Neural cell (in vitro differentiated cells): Measurements from ENCODE around the gene MXRA7. TPM values are rescaled to one million over a fixed set of nuclear protein-coding genes. Genes with fewer than 3 reads are reported as not detected.
"Not testable (repeated sequence)": the region's sequence is repeated elsewhere in the genome, so short reads cannot be mapped to it uniquely, and the experiment has no call there.

Experiments used
- H2AFZ ChIP-seq: fragments of 200-600, 300-800 bp; sonication (generic), shearing (Covaris generic); 2 replicates; pipeline ENCODE4 v1.6.0; 2014; ENCODE audit warnings: low read depth, mild to moderate bottlenecking, antibody characterized with exemption, low read length, moderate library complexity
- H3F3A ChIP-seq: fragments of 200-600 bp; shearing (Covaris generic); 2 replicates; pipeline ENCODE4 v1.6.1; 2016; ENCODE audit warnings: mild to moderate bottlenecking, moderate library complexity, mixed read lengths, antibody characterized with exemption, low read length; ENCODE audit not compliant: insufficient read depth, poor library complexity, severe bottlenecking
- H3K27ac ChIP-seq: fragments of 200-600, 300-800 bp; sonication (generic), shearing (Covaris generic); 2 replicates; pipeline ENCODE4 v1.5.1; 2014; ENCODE audit warnings: mild to moderate bottlenecking, low read length, moderate library complexity
- H3K27me3 ChIP-seq: fragments of 300-800, 200-600 bp; sonication (generic), shearing (Covaris generic); 2 replicates; pipeline ENCODE4 v1.6.0; 2014; ENCODE audit warnings: mild to moderate bottlenecking, low read depth, low read length, moderate library complexity; ENCODE audit not compliant: insufficient read depth
- H3K36me3 ChIP-seq: fragments of 300-800, 200-600 bp; sonication (generic), shearing (Covaris generic); 2 replicates; pipeline ENCODE4 v1.5.1; 2014; ENCODE audit warnings: mild to moderate bottlenecking, antibody characterized with exemption, low read length, moderate library complexity; ENCODE audit not compliant: insufficient read depth
- H3K4me2 ChIP-seq: fragments of 300-800, 200-600 bp; sonication (generic), shearing (Covaris generic); 2 replicates; pipeline ENCODE4 v1.6.0; 2014; ENCODE audit warnings: mild to moderate bottlenecking, low read length
- H3K4me3 ChIP-seq: fragments of 300-800, 200-600 bp; sonication (generic), shearing (Covaris generic); 2 replicates; pipeline ENCODE4 v1.5.1; 2014; ENCODE audit warnings: mild to moderate bottlenecking, low read length, moderate library complexity
- H3K79me2 ChIP-seq: fragments of 200-600 bp; shearing (Covaris generic); replicated peaks from 2 replicates; pipeline ENCODE4 v1.6.0; 2014; ENCODE audit warnings: mild to moderate bottlenecking, low read length, moderate library complexity; ENCODE audit not compliant: insufficient read depth
- H3K9ac ChIP-seq: fragments of 300-800, 200-600 bp; sonication (generic), shearing (Covaris generic); 2 replicates; pipeline ENCODE4 v1.6.1; 2016; ENCODE audit warnings: mild to moderate bottlenecking, low read length, mixed read lengths
- H3K9me2 ChIP-seq: fragments of 200-600 bp; shearing (Covaris generic); 2 replicates; pipeline ENCODE4 v1.6.1; 2016; ENCODE audit warnings: mild to moderate bottlenecking, low read length, mixed read lengths; ENCODE audit not compliant: insufficient read depth
- H3K9me3 ChIP-seq: fragments of 200-600, 300-800 bp; sonication (generic), shearing (Covaris generic); 2 replicates; pipeline ENCODE4 v1.6.1; 2016; ENCODE audit warnings: mild to moderate bottlenecking, mixed run types, low read length, moderate library complexity, mixed read lengths
- H4K20me1 ChIP-seq: fragments of 200-600 bp; shearing (Covaris generic); 2 replicates; pipeline ENCODE4 v1.6.1; 2016; ENCODE audit warnings: mild to moderate bottlenecking, mixed run types; ENCODE audit not compliant: insufficient read depth
- EP300 ChIP-seq: fragments of 450-650 bp; conservative IDR thresholded peaks from 2 replicates; pipeline ENCODE4 v1.6.1; 2014; ENCODE audit warnings: antibody characterized with exemption, mild to moderate bottlenecking, moderate library complexity; ENCODE audit not compliant: poor library complexity, severe bottlenecking
- EZH2 ChIP-seq: fragments of 200-600, 300-800 bp; shearing (Covaris generic), sonication (generic); IDR thresholded peaks from 2 replicates; pipeline ENCODE4 v1.6.1; 2014; ENCODE audit warnings: antibody characterized with exemption, low read length, borderline replicate concordance, mild to moderate bottlenecking; ENCODE audit not compliant: insufficient read depth, poor library complexity, severe bottlenecking
- MXI1 ChIP-seq: fragments of 450-650 bp; conservative IDR thresholded peaks from 2 replicates; pipeline ENCODE4 v1.6.1; 2014; ENCODE audit warnings: antibody characterized with exemption, mild to moderate bottlenecking; ENCODE audit not compliant: poor library complexity, severe bottlenecking
- POLR2AphosphoS5 ChIP-seq: IDR thresholded peaks from 2 replicates; pipeline ENCODE4 v1.6.1; 2012
- RAD21 ChIP-seq: fragments of 450-650 bp; conservative IDR thresholded peaks from 2 replicates; pipeline ENCODE4 v1.6.1; 2014; ENCODE audit warnings: antibody characterized with exemption, mild to moderate bottlenecking, moderate library complexity
- SMC3 ChIP-seq: fragments of 450-650 bp; conservative IDR thresholded peaks from 2 replicates; pipeline ENCODE4 v1.6.1; 2014; ENCODE audit warnings: antibody characterized with exemption, mild to moderate bottlenecking, moderate library complexity; ENCODE audit not compliant: poor library complexity
- TAF1 ChIP-seq: IDR thresholded peaks from 2 replicates; pipeline ENCODE4 v1.6.1; 2012; ENCODE audit warnings: low read depth
- polyA plus RNA-seq: library from polyadenylated mRNA; depleted of rRNA; stranded (reverse); fragments of >200 nt; gene quantifications from 2 replicates; pipeline ENCODE4 v1.2.3, GENCODE V29; 2014
- TF ChIP-seq, protein P1 (sequence below): fragments of 450-650 bp; IDR thresholded peaks from 2 replicates; pipeline ENCODE4 v1.5.1; 2014; ENCODE audit warnings: antibody characterized with exemption, mild to moderate bottlenecking, moderate library complexity; ENCODE audit not compliant: poor library complexity, severe bottlenecking
- TF ChIP-seq, protein P2 (sequence below): IDR thresholded peaks from 2 replicates; pipeline ENCODE4 v1.6.1; 2012; ENCODE audit warnings: borderline replicate concordance

The MXRA7 gene
- polyA plus RNA-seq, 1 donor from 2014 or later, result 143 TPM

- no peak overlapping the region for H3K4me3 ChIP-seq
- no peaks in the 10 kb centered on the region for H3K79me2 ChIP-seq
- no peaks in the 10 kb centered on the region for H3K27me3 ChIP-seq
- no peaks in the 10 kb centered on the region for H4K20me1 ChIP-seq
- TF ChIP-seq POLR2AphosphoS5, result no peak
- TF ChIP-seq, protein P1, sequence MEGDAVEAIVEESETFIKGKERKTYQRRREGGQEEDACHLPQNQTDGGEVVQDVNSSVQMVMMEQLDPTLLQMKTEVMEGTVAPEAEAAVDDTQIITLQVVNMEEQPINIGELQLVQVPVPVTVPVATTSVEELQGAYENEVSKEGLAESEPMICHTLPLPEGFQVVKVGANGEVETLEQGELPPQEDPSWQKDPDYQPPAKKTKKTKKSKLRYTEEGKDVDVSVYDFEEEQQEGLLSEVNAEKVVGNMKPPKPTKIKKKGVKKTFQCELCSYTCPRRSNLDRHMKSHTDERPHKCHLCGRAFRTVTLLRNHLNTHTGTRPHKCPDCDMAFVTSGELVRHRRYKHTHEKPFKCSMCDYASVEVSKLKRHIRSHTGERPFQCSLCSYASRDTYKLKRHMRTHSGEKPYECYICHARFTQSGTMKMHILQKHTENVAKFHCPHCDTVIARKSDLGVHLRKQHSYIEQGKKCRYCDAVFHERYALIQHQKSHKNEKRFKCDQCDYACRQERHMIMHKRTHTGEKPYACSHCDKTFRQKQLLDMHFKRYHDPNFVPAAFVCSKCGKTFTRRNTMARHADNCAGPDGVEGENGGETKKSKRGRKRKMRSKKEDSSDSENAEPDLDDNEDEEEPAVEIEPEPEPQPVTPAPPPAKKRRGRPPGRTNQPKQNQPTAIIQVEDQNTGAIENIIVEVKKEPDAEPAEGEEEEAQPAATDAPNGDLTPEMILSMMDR, result no peak
- no peak for TF ChIP-seq EZH2
- TF ChIP-seq SMC3, result no peak
- no peak for TF ChIP-seq TAF1
- TF ChIP-seq MXI1, result no peak
- TF ChIP-seq, protein P2, sequence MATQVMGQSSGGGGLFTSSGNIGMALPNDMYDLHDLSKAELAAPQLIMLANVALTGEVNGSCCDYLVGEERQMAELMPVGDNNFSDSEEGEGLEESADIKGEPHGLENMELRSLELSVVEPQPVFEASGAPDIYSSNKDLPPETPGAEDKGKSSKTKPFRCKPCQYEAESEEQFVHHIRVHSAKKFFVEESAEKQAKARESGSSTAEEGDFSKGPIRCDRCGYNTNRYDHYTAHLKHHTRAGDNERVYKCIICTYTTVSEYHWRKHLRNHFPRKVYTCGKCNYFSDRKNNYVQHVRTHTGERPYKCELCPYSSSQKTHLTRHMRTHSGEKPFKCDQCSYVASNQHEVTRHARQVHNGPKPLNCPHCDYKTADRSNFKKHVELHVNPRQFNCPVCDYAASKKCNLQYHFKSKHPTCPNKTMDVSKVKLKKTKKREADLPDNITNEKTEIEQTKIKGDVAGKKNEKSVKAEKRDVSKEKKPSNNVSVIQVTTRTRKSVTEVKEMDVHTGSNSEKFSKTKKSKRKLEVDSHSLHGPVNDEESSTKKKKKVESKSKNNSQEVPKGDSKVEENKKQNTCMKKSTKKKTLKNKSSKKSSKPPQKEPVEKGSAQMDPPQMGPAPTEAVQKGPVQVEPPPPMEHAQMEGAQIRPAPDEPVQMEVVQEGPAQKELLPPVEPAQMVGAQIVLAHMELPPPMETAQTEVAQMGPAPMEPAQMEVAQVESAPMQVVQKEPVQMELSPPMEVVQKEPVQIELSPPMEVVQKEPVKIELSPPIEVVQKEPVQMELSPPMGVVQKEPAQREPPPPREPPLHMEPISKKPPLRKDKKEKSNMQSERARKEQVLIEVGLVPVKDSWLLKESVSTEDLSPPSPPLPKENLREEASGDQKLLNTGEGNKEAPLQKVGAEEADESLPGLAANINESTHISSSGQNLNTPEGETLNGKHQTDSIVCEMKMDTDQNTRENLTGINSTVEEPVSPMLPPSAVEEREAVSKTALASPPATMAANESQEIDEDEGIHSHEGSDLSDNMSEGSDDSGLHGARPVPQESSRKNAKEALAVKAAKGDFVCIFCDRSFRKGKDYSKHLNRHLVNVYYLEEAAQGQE, result no peak
- TF ChIP-seq EP300, result no peak
- no peak for TF ChIP-seq RAD21
- no peak overlapping the region for H3K4me2 ChIP-seq
- H3K36me3 ChIP-seq, result no peaks in the 10 kb centered on the region
- H3K9me2 ChIP-seq, result no peaks in the 10 kb centered on the region
- no peak overlapping the region for H3K27ac ChIP-seq
- H2AFZ ChIP-seq, result no peak overlapping the region
- H3F3A ChIP-seq, result no peaks in the 10 kb centered on the region
- H3K9ac ChIP-seq, result no peak overlapping the region
- H3K9me3 ChIP-seq, result no peaks in the 10 kb centered on the region
Measured at GRCh38 chr17:76638263-76638662, 72.5 kb downstream of the MXRA7 start.

DNA sequence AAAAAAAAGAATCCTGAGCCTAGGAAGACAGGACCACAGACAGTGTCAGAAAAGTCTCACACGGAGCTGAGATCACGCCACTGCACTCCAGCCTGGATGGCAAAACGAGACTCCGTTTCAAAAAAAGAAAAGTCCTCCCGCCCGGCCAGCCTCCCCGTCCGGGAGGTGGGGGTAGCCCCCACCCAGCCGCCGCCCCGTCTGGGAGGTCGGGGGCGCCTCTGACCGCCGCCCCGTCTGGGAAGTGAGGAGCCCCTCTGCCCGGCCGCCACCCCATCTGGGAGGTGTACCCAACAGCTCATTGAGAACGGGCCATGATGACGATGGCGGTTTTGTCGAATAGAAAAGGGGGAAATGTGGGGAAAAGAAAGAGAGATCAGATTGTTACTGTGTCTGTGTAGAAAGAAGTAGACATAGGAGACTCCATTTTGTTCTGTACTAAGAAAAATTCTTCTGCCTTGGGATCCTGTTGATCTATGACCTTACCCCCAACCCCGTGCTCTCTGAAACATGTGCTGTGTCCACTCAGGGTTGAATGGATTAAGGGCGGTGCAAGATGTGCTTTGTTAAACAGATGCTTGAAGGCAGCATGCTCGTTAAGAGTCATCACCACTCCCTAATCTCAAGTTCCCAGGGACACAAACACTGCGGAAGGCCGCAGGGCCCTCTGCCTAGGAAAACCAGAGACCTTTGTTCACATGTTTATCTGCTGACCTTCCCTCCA lies 74.1 kb downstream of the MXRA7 start:
- H3K9ac ChIP-seq, H4K20me1 ChIP-seq, H3K36me3 ChIP-seq, H3F3A ChIP-seq, H3K9me3 ChIP-seq, H3K4me2 ChIP-seq, H3K27ac ChIP-seq, H2AFZ ChIP-seq, H3K4me3 ChIP-seq, H3K27me3 ChIP-seq, H3K9me2 ChIP-seq, H3K79me2 ChIP-seq: not testable (repeated sequence)
